Cardiac muscle cell (in vitro differentiated cells and primary cell): ENCODE measurements around the gene CPAMD8. TPM values are rescaled to one million over a fixed set of nuclear protein-coding genes. Genes with fewer than 3 reads are reported as not detected.

Experiments
- DNase-seq, 2 donors: peaks; one replicate each; pipeline versions ENCODE4 v3.0.0 to v3.0.0-alpha.2; 2010 to 2017; ENCODE audit warnings: low read depth in 1 of 2, low spot score in 1 of 2
- H3K27ac ChIP-seq: fragments of 200-600 bp; sonication (generic); 2 replicates; pipeline ENCODE4 v1.5.1; 2016
- H3K27me3 ChIP-seq: fragments of 200-600 bp; sonication (generic); 2 replicates; pipeline ENCODE4 v1.6.0; 2016; ENCODE audit warnings: control low read depth
- H3K36me3 ChIP-seq: fragments of 200-600 bp; sonication (generic); 2 replicates; pipeline ENCODE4 v1.5.1; 2016; ENCODE audit warnings: control low read depth
- H3K4me1 ChIP-seq: fragments of 200-600 bp; sonication (generic); 2 replicates; pipeline ENCODE4 v1.8.1; 2017; ENCODE audit warnings: low read depth, mild to moderate bottlenecking, mixed run types
- H3K4me3 ChIP-seq: fragments of 200-600 bp; sonication (generic); 2 replicates; pipeline ENCODE4 v1.5.1; 2016; ENCODE audit warnings: mild to moderate bottlenecking
- H3K9me3 ChIP-seq: fragments of 200-600 bp; sonication (generic); 2 replicates; pipeline ENCODE4 v1.5.1; 2017; ENCODE audit warnings: low read depth, mild to moderate bottlenecking, control low read depth
- CTCF ChIP-seq: IDR thresholded peaks from 2 replicates; pipeline ENCODE4 v1.5.1; 2012; ENCODE audit warnings: low read depth, mild to moderate bottlenecking, low read length
- polyA plus RNA-seq: library from polyadenylated mRNA; unstranded; fragments of >200 nt; fragmentation: Nextera tagmentation; extraction: Ambion mirVana; gene quantifications from 2 replicates; pipeline ENCODE4 v1.2.1, GENCODE V29; 2016
- total RNA-seq: library from RNA; depleted of rRNA; stranded (reverse); fragments of >200 nt; gene quantifications from 2 replicates; pipeline ENCODE4 v1.2.3, GENCODE V29; 2016

CPAMD8 gene
- total and polyA plus RNA-seq, 2 experiments from 2014 or later: 18.1 to 53.4 TPM

GRCh38 chr19:16859626-16860025 is 167.0 kb downstream of the CPAMD8 start:
- no peak for DNase-seq
- Histone ChIP-seq H3K36me3 (peaks cover 18% of the 10 kb centered on the region), H3K9me3 (no peaks in the 10 kb centered on the region), H3K4me1 (no peaks in the 10 kb centered on the region), H3K4me3 (no peak overlapping the region), H3K27ac (no peak overlapping the region), H3K27me3 (no peaks in the 10 kb centered on the region)
- TF ChIP-seq CTCF: no peak

GRCh38 chr19:16856091-16856490 is 170.5 kb downstream of the CPAMD8 start:
- TF ChIP-seq CTCF: no peak
- Histone ChIP-seq H3K27me3 (no peaks in the 10 kb centered on the region), H3K27ac (no peak overlapping the region), H3K4me1 (no peaks in the 10 kb centered on the region), H3K9me3 (no peaks in the 10 kb centered on the region), H3K36me3 (peaks cover 24% of the 10 kb centered on the region), H3K4me3 (no peak overlapping the region)
- DNase-seq: no peak

GRCh38 chr19:16853066-16853465 is 173.5 kb downstream of the CPAMD8 start:
- H3K27me3 ChIP-seq: no peaks in the 10 kb centered on the region
- no peak overlapping the region for H3K4me3 ChIP-seq
- H3K4me1 ChIP-seq: no peaks in the 10 kb centered on the region
- no peak for DNase-seq
- peaks cover 47% of the 10 kb centered on the region for H3K36me3 ChIP-seq
- no peak overlapping the region for H3K27ac ChIP-seq
- no peak for TF ChIP-seq CTCF
- no peaks in the 10 kb centered on the region for H3K9me3 ChIP-seq

GRCh38 chr19:16851031-16851712 is 175.4 kb downstream of the CPAMD8 start:
- Histone ChIP-seq H3K9me3 (no peaks in the 10 kb centered on the region), H3K4me3 (no peak overlapping the region), H3K4me1 (no peaks in the 10 kb centered on the region), H3K27ac (no peak overlapping the region), H3K36me3 (peaks cover 58% of the 10 kb centered on the region), H3K27me3 (no peaks in the 10 kb centered on the region)
- no peak for DNase-seq
- TF ChIP-seq CTCF: no peak

GRCh38 chr19:16850133-16850532 is 176.5 kb downstream of the CPAMD8 start:
- Histone ChIP-seq H3K36me3 (peaks cover 68% of the 10 kb centered on the region), H3K27me3 (no peaks in the 10 kb centered on the region), H3K4me3 (no peak overlapping the region), H3K9me3 (no peaks in the 10 kb centered on the region), H3K27ac (no peak overlapping the region), H3K4me1 (no peaks in the 10 kb centered on the region)
- TF ChIP-seq CTCF: no peak
- DNase-seq: no peak
